Measurements from ENCODE around the gene TRIM40. TPM values are rescaled to one million over a fixed set of nuclear protein-coding genes. Genes with fewer than 3 reads are reported as not detected.

Gene TRIM40
- not detected for total RNA-seq

DNA sequence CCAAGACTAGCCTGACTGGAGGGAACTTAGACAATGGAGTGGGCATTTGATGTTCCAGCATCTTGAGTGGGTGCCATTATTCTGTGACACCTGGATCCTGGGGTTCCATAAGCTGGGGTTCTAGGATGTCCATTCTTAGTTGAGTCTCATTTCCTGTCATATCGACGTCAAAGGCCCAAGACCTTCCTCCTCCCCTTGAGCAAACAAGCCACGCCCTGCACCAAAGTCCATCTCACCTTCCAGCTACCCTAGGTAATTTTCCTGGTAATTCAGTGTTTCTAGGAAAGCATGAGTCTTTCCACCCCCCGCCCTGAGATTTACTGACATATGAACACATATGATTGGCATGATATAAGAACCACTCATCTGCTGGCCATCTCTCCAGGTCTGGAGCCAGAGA is at the start of gene TRIM40:
Gene TRIM40 (plus strand): TSS at position 384 of the 400 bp plus-strand sequence. CDS start 897 bp downstream, outside the sequence.
- DNase-seq (ENCODE audit: low spot score in 2 of 2): no peak
- intact Hi-C loops (cut with DNase I; ENCODE audit: low total_unique reads): no loop called here
- no peak within 1 kb of the TSS for H3K4me3 ChIP-seq (ENCODE audit: low read depth, poor library complexity, severe bottlenecking)
- WGBS, 2 donors: 73 to 77% methylated on average over 4 of the region's 4 CpGs
- TF ChIP-seq POLR2A (IDR thresholded peaks at IDR 0.05): no peak

DNA sequence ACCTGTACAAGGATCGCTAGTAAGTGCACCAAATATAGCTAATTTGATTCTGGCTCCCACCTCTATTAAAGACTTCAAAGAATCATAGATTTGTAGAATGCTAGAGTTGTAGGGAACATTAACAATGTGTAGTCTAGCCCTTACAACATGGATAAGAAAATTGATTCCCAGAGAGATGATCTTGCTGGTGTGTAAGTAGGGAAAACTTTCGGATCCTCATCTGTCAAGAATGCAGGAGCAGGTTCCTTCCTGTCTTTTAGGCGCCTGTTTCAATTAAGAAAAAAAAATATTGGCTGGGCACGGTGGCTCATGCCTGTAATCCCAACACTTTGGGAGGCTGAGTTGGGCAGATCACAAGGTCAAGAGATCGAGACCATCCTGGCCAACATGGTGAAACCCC is 48.1 kb upstream of the TRIM40 start:
- intact Hi-C loops (cut with DNase I; ENCODE audit: low total_unique reads): no loop called here
- 57 to 61% methylated on average over 5 of the region's 5 CpGs for WGBS, 2 donors
- DNase-seq (ENCODE audit: low spot score in 2 of 2): no peak
- TF ChIP-seq CTCF (IDR thresholded peaks at IDR 0.05) (no peak), POLR2A (IDR thresholded peaks at IDR 0.05) (no peak)
- no peak overlapping the region for H3K4me3 ChIP-seq (ENCODE audit: low read depth, poor library complexity, severe bottlenecking)

DNA sequence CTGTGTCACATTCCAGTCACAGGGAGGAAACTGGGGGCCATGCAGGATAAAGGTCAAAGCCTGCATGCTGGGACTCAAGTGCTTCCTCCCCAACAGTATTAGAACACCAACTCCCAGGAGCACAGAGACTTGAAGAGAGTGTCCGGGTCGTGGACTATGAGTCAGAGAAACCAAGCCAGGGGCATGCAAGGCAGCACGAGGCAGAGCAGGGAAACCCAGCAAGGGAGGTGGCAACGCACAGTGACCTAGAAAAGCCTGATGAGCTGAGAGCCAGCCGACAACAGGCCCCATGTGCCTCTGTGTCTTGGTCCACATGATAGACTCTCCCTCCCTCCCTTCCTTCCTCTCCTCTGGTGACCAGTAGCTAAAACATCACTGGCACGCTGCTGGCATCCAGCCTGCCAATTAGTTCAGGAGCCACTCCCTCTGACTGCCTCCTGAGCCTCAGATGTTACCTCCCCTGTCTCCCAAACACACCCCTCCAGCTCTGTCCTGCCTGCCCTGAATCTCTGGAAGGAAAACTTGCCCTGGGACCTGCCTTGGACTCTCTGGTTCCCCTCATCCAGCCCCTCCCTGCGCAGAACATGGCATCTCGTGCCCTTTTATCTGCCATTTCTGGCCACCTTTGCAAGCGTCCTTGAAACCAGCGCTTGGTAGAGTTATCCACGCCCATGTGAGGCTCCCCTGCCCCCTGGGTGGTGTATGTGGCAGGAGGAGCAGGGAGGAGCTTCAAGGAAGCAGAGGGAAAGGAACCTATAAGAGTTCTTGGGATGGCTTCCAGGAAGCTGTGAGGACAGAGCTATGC is 44.2 kb upstream of the TRIM40 start:
- intact Hi-C loops (cut with DNase I; ENCODE audit: low total_unique reads): no loop called here
- H3K4me3 ChIP-seq (ENCODE audit: low read depth, poor library complexity, severe bottlenecking): no peak overlapping the region
- DNase-seq (ENCODE audit: low spot score in 2 of 2): no peak
- TF ChIP-seq CTCF (IDR thresholded peaks at IDR 0.05) (no peak), POLR2A (IDR thresholded peaks at IDR 0.05) (no peak)
- 30 to 43% methylated on average over 11 of the region's 11 CpGs for WGBS, 2 donors

GRCh38 chr6:30092852-30093543 is 42.9 kb upstream of the TRIM40 start:
- no peak for DNase-seq (ENCODE audit: low spot score in 2 of 2)
- intact Hi-C loops (cut with DNase I; ENCODE audit: low total_unique reads): no loop called here
- TF ChIP-seq CTCF (IDR thresholded peaks at IDR 0.05) (no peak), POLR2A (IDR thresholded peaks at IDR 0.05) (no peak)
- 81 to 85% methylated on average over 6 of the region's 6 CpGs for WGBS, 2 donors
- no peak overlapping the region for H3K4me3 ChIP-seq (ENCODE audit: low read depth, poor library complexity, severe bottlenecking)

DNA sequence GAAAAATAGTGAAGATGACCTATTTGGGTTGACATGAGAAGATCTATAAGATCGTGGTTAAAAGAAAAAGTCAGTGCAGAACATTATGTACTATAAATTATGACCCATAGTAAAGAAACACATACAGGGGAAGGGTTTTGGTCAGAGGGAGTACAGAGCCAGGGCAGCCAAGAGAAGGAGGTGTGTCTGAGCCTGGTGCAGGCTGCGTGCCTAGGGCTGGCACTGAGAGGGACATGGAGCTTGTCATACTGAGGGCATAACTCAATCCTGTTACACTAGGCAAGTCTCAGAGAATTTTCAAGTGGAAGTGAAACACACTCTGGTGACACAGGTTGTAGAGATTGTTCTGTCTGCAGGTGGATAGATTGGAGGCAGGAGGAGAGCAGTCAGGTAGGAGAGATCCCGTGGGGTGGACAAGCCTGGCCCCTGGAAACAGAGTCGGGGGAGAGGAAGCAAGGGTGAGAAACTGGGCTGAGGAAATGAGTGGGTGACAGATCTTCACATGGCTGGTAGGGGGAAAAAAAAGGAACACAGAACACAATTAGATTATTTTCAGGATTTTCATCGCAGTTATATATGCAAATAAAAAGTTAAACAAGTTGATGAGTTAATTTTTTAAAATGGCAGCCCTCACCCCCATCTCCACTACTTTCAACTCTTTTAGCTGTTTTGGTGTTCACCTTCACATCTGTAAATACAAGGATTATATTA is 41.8 kb upstream of the TRIM40 start:
- intact Hi-C loops (cut with DNase I; ENCODE audit: low total_unique reads): no loop called here
- WGBS, 2 donors: 73 to 83% methylated on average over 4 of the region's 5 CpGs
- no peak for TF ChIP-seq CTCF (IDR thresholded peaks at IDR 0.05)
- no peak for TF ChIP-seq POLR2A (IDR thresholded peaks at IDR 0.05)
- no peak for DNase-seq (ENCODE audit: low spot score in 2 of 2)
- no peak overlapping the region for H3K4me3 ChIP-seq (ENCODE audit: low read depth, poor library complexity, severe bottlenecking)

GRCh38 chr6:30096829-30097228 is 39.1 kb upstream of the TRIM40 start:
- TF ChIP-seq CTCF (IDR thresholded peaks at IDR 0.05): no peak
- TF ChIP-seq POLR2A (IDR thresholded peaks at IDR 0.05): no peak
- intact Hi-C loops (cut with DNase I; ENCODE audit: low total_unique reads): no loop called here
- 31 to 47% methylated on average over 1 of the region's 1 CpG for WGBS, 2 donors

More at GRCh38 chr6:30096829-30097228, 39.1 kb upstream of the TRIM40 start:
- no peak for DNase-seq (ENCODE audit: low spot score in 2 of 2)
- no peak overlapping the region for H3K4me3 ChIP-seq (ENCODE audit: low read depth, poor library complexity, severe bottlenecking)

All from lower leg skin (tissue), 4 donors.